GM12892 (cell line): ENCODE measurements around the gene GAS7.

Experiments used
- POLR2A ChIP-seq: IDR thresholded peaks from 2 replicates; pipeline ENCODE4 v1.6.1; 2011; ENCODE audit warnings: low read depth, low read length, control low read depth
- POLR2AphosphoS5 ChIP-seq: IDR thresholded peaks from 2 replicates; pipeline ENCODE4 v1.6.1; 2011; ENCODE audit warnings: low read depth, low read length, control low read depth
- TAF1 ChIP-seq: IDR thresholded peaks from 2 replicates; pipeline ENCODE4 v1.6.1; 2011; ENCODE audit warnings: low read depth, mild to moderate bottlenecking, control low read depth, low read length, borderline replicate concordance

- no peak for TF ChIP-seq POLR2A
- TF ChIP-seq TAF1: no peak
- no peak for TF ChIP-seq POLR2AphosphoS5
These were observed 224.5 kb downstream of the GAS7 start for GRCh38 chr17:9973669-9974447.
